DMS53 treated with DMSO at 0.1 percent for 48 hours (cell line): ENCODE data around the gene PIK3C3.
"Not testable (repeated sequence)": the region's sequence is repeated elsewhere in the genome, so short reads cannot be mapped to it uniquely, and the experiment has no call there.

Experiments used
- DNase-seq: peaks from one replicate; lab custom pipeline; 2025; ENCODE audit not compliant: unreplicated experiment; lab: John Stamatoyannopoulos, UW

Gene PIK3C3

DNA sequence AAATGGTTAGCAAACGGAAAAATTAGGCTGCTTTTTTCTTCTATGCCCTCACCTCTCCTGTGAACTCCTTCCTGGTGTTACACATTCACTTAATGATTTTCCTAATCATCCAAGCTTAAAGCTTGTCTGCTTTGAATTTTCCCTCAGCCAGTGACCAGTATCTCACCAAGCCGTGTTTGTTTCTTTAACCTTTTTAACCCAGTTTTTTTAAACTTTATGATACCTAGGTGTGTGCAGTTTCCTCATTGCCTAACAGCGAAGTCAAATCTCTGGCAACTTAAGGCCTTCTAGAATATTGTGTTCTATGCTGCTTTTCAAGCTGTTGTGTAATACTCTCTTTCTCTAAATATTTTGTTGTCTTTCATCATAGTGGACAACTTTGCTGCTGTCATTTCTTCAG, 113.0 kb downstream of the PIK3C3 start:
- no peak for DNase-seq

DNA sequence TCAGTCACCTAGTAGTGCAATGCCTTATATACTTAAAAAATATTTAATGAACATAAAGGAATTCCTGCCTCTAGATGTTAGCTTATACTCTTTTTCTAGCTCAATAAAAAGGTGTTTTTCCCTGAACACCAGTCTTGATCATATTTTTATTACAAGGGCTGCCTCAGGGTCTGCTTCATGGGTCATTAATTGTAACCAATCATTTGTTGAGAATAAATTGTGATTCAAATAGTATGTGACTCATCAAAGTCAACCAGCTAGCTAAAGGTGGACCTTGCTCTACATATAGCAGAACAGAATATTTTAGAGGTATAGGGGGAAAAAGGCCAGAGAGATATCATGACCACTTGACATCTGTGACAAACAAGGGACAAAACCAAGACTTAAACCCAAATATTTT, 114.0 kb downstream of the PIK3C3 start:
- DNase-seq: no peak

DNA sequence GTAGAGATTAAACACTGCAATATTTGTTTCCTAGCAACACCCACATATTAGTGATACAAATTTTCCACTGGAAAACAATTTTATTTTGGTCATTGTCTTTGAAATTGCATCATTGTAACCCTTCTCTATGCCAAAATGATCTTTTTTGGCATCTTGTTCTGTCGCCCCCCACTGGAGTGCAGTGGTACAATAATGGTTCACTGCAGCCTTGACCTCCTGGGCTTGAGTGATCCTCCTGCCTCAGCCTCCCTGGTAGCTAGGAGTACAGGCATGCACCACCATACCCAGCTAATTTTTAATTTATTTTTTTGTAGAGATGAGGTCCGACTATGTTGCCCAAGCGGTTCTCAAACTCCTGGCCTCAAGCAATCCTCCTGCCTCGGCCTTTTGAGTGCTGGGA, 117.4 kb downstream of the PIK3C3 start:
- no peak for DNase-seq

DNA sequence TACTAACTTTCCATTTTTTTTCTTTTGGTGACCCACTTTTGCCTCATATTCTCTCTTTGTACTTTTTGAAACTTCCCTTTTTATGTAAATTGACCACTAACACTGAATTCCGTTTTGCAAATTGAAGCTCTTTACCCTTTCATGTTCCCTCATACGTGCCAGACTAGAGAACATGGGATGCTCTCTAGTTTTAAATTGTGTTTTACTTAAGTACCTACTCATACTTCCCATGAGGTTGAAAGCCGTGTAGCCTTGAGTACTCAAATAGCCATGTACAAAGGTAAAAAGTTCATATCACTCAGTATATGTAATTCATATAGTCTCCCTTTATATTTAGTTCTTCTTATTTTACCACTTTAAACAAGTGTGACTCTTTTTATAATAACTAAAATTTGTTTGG, 119.7 kb downstream of the PIK3C3 start:
- DNase-seq: no peak

DNA sequence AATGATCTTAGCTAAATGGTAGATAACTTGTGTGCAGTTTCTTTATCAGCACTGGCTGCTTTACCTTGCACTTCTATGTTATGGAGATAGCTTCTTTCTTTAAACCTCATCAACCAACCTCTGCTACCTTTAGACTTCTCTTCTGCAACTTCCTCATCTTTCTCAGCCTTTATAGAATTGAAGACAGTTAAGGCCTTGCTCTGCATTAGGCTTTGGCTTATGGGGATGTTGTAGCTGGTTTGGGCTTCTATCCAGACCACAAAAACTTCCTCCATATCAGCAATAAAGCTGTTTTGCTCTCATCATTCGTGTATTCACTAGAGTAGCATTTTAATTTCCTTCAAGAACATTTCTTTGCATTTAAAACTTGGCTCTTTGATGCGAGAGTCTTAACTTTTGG, 123.7 kb downstream of the PIK3C3 start:
- no peak for DNase-seq

DNA sequence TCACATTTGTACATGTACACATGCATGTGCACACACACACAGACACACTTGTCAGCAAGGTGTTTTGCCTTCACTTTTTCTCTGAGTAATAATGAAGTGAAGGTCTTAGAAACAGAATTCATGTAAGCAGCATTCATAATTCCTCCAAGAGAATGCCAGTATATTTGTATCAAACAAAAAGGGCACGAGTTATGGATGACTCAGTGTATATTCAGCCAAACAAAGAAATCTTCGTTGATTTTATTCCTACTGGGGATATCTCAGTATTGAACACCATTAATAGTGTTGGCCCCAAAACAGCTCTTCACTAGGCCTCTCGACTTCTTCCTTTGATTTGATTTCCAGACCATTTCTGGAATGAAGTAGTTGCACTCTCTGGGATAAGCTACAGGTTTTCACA, 125.3 kb downstream of the PIK3C3 start:
- DNase-seq: no peak

DNA sequence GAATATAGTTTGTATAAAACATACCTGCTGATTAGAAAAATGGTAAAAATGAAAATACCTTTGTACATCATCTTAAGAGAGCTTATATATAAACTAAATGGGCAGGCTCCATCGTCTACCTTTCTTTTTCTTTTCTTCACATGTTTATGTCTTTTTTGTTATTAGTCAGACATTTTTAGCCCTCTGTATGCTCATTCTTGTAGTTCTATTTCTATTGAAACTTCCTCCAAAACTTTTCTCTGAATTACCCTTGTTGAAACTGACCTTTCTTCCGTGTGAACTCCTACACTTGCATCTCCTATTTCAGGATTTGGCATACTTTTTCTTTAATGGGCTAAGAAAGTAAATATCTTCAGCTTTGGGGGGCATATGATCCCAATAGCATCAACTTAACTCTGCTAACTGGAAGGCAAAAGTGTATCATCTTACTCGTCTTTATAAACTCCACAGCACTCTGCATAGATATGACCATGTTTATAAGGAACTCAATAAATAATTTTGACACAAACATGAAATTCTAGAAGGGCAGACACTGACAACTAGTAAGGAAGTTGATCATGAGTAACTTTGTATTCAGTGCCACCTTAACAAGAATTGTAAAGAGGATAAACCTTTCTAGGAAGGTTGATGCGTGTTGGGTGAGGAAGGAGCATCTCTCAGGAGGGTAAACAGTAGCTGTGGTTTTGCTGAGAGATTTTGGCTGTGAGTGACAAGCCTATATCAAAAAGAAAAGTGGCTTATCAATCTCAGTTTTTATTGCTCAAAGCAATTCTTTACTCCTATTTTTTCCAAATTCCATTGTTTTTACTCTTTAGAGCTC, 127.6 kb downstream of the PIK3C3 start:
- DNase-seq: no peak

DNA sequence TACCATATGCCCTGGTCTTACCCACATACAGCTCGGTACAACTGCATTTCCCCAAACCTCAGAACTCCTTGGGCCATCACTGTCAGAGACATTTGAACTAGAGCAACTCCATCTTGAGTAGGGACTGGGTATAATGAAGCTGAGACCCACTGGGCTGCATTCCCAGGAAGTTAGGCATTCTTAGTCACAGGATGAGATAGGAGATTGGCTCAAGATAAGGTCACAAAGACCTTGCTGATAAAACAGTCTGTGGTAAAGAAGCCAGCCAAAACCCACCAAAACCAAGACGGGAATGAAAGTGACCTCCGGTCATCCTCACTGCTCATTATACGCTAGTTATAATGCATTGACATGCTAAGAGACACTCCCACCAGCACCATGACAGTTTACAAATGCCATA, 131.3 kb downstream of the PIK3C3 start:
- no peak for DNase-seq

DNA sequence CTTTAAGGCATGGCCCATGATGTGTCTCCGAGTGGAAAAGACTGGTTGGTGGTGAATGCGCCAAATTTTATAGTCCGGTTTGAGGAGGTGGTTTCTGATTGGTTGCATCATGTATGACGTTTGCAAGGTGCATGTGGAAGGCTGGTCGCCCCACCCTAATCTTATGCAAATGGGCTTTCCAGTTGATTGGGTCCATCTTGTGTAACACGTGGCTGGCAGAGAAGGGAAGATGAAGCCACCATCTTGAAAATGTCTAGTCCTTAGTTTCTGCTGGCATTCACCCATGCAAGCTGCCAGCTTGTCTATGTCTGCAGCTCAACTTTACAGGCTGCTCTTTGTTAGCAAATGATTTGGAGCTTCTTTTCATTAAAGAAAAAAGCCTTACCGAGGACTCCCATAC, 132.2 kb downstream of the PIK3C3 start:
- no peak for DNase-seq

DNA sequence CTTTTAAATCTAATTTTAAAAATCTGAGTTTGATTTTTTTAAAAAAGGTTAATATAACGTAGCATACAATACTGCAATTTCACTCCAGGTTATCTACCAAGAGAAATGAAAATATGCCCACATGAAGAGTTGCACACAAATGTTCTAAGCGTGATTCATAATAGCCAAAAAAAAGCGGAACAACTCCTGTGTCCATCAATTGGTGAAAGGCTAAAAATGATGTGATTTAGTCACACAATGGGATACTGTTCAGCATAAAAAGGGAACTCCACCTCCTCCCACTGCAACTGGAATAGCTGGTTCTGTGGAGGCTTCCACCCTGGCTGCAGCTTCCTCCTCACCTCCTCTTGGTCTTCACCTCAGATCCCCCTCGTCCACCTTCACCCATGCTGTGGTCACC, 132.8 kb downstream of the PIK3C3 start:
- no peak for DNase-seq

DNA sequence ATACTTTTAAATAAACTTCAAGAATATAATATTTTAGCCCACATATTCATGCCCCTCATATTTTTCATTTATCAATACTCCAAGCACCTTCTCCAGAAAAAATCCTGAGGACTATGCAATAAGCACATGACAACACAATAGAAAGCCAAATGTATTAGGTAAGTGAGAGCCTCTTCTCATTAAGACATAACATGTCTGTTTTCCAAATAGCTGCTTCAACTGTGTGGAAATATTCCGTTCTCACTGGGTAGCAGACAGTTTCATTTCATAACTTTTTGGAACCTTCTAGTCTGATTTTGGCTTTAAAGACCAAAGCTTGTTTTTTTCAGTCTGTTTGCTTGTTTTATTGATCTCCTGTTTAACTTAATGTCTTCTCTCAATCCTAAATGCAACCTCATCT, 137.8 kb downstream of the PIK3C3 start:
- DNase-seq: no peak

DNA sequence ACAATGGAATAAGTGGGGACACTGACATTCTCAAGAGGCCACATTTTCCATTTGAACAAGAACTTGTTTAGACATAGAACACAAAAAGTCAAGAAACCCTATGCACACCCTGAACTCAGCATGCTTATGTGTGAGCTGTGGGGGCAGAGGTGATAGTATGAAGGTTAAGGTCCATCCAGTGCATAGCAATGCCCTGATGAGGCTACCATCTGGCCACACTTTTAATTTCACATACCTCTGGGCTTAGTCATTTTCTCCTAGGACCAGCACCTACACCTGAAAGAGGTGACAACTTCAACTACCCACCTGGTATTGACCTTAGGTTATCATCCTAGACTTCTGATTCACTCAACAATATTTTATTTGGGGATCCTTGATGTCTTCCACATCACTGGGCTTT, 139.8 kb downstream of the PIK3C3 start:
- DNase-seq: no peak

DNA sequence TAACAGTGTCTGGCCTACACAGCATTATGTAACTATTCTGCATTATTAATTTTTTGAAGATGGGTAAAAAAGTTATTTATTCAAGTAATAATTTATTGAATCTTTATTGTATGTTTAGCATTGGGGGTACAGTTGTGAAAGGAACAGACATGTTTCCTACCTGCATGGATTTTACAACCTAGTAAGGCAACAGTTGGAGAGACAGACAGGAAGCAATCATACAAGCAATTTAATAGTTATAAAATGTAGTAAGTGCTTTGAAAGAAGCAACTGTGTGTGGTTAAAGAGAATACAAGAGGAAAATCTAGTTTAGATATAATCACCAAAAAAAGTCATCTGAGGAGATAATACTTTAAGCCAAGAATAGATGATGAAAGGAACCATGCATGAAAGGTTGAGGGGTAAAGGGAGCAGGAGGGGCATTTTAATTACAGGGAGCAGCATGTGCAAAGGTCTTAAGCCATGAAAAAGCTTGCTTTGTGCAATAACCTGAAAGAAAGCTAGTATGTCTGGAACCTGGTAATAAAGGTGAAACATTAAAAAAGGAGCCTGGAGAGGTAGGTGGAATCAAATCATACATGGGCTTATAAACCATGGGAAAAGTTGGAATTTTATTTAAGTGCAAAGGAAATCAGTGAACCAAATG, 140.8 kb downstream of the PIK3C3 start:
- DNase-seq: no peak

DNA sequence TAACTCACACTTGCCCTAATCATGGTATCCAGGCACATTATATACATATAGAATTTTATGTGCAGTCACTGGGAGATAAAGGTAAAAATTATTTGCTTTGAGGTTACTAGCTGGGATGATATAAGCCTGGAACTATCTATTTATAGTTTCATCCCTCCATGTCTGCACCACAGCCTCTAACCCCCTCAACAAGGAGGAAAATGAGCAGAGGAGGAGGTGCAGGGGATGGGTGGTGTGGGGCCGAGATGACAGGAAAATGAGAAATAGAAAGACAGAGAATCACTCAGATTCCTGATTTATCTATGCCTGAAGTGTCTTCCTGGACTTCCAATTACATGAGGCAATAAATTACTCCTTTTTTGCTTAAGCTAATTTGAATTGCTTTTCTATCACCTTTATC, 145.2 kb downstream of the PIK3C3 start:
- no peak for DNase-seq

DNA sequence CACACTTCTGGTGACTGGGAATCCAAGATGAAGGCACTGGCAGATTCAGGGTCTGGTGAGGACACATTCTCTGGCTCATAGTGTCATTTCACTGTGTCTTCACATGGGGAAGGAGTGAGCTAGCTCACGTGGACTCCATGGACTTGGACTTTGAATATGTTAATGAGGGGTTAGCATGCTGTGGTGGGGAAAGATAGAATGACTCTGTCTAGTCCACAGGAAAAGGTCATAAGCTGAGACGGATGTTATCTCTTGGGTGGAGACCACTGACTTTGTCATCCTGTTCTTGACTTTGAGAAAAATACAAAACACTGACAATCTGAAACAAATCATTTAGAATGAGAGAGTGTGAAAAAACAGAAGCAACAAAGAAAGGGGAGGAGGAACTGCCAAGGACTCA, 145.9 kb downstream of the PIK3C3 start:
- no peak for DNase-seq

DNA sequence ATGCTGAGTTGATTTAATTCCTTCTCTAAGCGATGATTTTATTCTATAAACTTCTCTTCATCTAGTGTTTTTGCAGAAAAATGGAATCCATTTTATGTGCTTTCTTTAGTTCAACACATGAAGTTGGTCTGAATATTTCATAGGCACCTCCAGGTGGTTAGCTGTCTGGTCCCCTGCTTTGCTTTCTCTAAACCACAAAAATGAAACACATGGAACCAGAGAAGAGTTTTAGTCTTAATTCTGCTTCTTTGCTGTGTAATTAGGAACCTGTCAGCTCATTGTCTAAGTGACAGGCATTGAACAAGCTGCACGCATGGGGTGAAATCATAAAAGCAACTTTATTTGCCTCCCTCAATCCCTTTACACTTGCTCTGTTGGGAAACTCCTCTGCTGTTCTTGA, 150.4 kb downstream of the PIK3C3 start:
- no peak for DNase-seq

DNA sequence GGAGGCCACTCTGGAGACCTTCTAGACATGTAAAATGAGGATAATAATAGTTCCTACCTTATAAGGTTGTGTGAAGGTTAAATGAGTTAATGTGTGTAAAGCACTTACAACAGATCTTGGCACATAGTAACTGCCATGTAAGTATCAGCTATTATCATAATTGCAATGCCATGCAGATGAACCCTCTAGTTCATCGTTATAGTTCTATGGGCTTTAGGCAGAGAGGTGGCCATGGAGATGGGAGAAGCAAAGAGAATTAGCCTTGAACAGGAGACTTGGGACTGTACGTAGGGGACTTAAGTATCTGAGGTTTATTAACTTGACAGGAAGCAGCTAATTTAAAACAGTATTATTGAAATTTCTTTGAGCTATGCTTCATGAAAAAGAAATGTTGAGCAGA, 151.8 kb downstream of the PIK3C3 start:
- DNase-seq: no peak

DNA sequence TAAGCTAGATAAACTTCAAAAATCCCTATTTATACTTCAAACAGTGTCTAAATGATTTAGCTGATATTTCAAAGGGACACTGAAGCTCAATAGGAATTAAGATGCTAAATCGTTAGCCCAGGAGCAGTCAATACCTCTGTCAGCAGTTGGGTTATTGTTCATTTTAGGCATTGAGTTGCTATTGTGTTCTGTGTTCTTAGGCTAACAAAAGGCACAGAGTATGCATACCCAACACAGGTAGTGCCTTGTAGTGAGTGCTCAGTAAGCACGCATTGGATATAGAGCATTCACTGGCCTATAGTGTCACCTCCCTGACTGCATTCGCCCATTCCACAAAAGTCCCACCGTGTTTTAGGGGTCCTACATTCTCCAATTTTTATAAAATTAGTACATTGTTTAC, 152.3 kb downstream of the PIK3C3 start:
- no peak for DNase-seq

DNA sequence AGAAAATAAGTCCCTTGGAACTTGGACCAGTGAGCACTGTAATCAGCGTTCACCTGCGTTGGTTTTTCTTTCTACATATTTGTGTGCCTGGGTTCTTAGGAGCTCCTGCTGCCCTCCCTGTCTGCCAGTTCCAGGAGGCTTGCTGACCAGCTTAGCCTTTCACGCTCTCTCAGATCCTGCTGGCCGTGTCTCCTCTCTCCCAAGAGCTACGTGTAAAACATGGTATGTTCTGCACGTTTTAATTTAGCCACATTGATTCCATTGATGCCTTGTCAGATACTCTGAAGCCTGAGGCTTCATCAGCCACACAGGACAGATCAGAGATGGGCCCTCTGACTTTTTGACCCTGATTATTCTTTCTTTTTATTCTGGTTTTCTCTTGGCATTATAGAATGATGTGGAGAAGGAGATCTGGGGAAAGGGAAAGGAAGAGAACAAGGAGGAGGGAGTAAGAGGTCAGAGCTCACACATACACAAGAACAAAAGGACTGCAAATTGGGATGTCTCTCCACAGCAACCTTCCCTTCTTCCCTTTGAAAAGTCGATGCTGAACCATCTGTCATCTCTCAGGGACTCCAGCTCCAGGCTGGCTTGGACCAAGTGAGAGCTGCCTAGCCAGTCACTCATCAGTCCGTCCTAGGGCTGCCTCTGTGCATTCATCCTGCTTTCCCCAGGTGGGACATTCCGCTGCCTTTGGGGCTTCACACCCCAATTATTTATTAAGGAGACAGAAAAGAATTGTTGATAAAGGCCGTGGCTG, 152.8 kb downstream of the PIK3C3 start:
- no peak for DNase-seq

DNA sequence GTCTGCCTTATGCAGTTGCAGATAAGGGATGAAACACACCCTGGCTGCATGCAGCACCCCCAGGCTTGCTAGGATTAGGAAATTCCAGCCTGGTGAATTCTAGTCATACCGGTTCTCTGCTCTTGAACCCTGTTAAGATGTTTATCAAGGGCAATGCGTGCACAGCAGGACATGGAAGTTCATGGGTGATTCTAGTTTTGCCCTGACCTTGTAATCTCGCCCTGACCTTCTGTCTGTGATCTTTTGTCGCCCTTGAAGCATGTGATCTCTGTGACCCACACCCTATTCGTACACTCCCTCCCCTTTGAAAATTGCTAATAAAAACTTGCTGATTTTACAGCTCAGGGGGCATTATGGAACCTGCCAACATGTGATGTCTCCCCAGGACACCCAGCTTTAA, 157.1 kb downstream of the PIK3C3 start:
- not testable (repeated sequence) for DNase-seq

DNA sequence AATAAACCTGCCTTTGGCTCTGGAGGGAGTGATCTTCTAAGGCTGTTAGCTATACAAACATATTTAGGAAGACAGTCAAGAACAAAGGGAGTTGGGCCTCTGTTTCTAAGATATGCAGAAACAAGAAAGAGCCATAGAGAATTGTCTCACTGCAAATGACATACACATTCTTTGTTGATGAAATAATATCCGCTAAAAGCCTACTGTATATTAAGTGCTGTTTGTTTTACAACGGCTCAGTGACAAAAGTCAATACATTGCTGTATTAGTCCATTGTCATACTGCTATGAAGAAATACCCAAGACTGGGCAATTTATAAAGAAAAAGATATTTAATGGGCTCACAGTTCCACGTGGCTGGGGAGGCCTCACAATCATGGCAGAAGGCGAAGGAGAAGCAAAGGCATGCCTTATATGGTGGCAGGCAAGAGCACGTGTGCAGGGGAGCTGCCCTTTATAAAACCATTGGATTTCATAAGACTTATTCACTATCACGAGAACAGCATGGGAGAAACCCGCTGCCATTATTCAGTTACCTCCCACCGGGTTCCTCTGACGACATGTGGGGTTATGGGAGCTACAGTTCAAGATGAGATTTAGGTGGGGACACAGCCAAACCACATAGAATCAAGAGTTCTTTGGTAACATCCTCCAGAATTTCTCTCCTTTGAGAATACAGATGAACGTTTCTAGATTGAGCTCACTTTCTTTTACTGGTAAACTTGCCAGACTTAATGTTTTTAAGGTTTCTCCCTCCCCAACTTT, 157.8 kb downstream of the PIK3C3 start:
- peak; percentile 83 for DNase-seq
